Measurements from ENCODE around the gene PSMC3.

- TF ChIP-seq POLR2A (IDR thresholded peaks at IDR 0.05; ENCODE audit: low read length) (no peak), GATA1 (IDR thresholded peaks at IDR 0.05; ENCODE audit: low read depth, low read length) (no peak)
Measured at GRCh38 chr11:47394322-47395222, 31.7 kb downstream of the PSMC3 start.
